ENCODE data around the gene S100A3.

GRCh38 chr1:153567621-153568366, 18.7 kb upstream of the S100A3 start:
- TF ChIP-seq CTCF (IDR thresholded peaks at IDR 0.05; ENCODE audit: poor library complexity, severe bottlenecking) (no peak), TAF1 (IDR thresholded peaks at IDR 0.05; ENCODE audit: low read depth) (no peak), EZH2 (IDR thresholded peaks at IDR 0.05; ENCODE audit: borderline replicate concordance, insufficient read depth, low read length, poor library complexity, severe bottlenecking) (no peak)

All from neural cell (in vitro differentiated cells).